22Rv1 (cell line): ENCODE results near the gene AXDND1.

ENCODE experiments used
- H3K27ac ChIP-seq: fragments of 450-650 bp; 2 replicates; pipeline ENCODE4 v1.5.1; 2017
- ZFX ChIP-seq: fragments of 450-650 bp; IDR thresholded peaks from 2 replicates; pipeline ENCODE4 v1.6.1; 2017; ENCODE audit warnings: antibody characterized with exemption, borderline replicate concordance
- TF ChIP-seq, protein P1 (sequence below): fragments of 450-650 bp; IDR thresholded peaks from 2 replicates; pipeline ENCODE4 v1.5.1; 2017; ENCODE audit warnings: mild to moderate bottlenecking

Gene AXDND1, protein sequence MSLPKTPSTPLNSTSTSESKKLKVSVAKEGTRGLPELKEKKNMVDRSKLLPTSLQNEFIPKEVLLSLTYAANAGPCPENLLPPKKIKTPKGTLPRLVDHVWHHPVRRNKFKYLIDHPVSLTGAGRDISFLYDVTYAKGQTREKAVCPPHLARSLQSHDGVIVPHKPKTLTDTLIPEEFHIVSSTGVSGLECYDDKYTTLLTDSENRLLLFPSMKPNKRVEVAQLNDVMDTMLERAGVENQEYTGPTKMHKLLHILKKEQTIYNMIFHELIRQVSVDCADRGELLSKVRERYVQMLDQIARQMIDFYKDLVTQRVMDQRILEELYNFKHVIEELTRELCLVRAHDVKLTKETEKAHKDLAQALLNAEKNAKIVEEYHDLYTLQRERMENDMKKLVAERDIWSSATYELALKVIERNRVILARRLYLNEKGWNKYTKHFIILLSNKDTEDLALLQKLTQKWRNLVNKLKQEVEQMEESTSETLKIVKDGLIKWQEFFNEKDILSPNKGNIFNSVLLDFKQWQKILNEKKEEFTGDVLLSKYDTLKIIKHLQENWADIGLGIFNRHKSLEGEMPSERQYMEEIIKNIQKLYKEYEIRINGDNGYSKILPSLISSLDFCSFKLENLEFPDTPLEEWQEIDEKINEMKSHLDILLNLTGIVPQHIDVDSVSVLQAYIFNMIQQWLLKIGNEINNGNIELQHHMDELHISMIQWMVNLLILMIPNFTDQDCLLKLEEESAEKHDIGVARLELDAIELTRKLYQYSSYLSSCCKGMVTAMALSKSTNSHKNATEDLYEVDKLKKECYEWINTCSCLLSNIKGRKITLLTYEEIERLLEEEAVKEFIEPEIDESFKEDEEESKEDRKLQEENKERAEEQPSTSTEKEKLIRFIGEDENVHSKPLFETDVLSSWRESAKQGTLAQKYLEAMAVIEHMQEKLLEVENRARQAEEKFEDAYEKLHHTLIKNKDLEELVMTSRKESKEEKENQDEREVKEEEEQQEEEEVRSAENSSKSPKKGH

DNA sequence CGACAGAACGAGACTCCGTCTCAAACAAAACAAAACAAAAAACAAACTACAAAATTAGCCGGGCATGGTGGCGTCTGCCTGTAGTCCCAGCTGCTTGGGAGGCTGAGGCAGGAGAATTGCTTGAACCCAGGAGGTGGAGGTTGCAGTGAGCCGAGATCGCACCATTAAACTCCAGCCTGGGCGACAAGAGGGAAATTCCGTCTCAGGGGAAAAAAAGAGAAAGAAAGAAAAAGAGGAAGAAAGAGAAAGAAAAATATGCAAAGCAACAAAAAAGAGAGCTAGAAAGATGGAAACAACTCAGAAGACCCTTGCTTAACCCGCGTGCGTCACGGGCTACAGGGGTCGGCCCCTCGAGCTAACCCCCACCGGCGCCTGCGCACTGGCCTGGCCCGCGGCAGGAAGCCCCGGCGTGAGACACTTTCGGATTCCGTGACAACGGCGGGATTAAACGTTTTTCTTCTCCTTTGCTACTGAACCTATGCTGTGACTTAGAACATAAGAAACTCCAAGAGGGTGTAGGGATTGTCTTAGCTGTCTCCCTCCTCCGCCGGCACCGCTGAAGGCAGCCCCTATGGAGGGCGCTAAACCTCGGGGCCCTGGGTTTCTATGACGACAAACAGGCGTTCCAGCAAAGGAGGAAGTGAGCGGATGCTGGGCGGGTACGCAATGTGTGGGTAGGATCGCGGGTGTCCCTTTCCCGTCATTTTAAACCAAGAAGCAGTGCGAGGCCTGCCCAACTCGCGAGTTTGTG lies at the start of gene AXDND1:
TSS of gene AXDND1 (plus strand) at position 630 of the 751 bp plus-strand sequence. CDS start 539 bp downstream, outside the sequence.
- TF ChIP-seq, protein P1, sequence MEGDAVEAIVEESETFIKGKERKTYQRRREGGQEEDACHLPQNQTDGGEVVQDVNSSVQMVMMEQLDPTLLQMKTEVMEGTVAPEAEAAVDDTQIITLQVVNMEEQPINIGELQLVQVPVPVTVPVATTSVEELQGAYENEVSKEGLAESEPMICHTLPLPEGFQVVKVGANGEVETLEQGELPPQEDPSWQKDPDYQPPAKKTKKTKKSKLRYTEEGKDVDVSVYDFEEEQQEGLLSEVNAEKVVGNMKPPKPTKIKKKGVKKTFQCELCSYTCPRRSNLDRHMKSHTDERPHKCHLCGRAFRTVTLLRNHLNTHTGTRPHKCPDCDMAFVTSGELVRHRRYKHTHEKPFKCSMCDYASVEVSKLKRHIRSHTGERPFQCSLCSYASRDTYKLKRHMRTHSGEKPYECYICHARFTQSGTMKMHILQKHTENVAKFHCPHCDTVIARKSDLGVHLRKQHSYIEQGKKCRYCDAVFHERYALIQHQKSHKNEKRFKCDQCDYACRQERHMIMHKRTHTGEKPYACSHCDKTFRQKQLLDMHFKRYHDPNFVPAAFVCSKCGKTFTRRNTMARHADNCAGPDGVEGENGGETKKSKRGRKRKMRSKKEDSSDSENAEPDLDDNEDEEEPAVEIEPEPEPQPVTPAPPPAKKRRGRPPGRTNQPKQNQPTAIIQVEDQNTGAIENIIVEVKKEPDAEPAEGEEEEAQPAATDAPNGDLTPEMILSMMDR, result no peak
- TF ChIP-seq ZFX, result no peak
- peak within 1 kb of the TSS; percentile 88 for H3K27ac ChIP-seq

- TF ChIP-seq, protein P1, result no peak
- no peak for TF ChIP-seq ZFX
- H3K27ac ChIP-seq, result no peak overlapping the region
Observed at GRCh38 chr1:179318491-179318890, 47.3 kb upstream of the AXDND1 start.

DNA sequence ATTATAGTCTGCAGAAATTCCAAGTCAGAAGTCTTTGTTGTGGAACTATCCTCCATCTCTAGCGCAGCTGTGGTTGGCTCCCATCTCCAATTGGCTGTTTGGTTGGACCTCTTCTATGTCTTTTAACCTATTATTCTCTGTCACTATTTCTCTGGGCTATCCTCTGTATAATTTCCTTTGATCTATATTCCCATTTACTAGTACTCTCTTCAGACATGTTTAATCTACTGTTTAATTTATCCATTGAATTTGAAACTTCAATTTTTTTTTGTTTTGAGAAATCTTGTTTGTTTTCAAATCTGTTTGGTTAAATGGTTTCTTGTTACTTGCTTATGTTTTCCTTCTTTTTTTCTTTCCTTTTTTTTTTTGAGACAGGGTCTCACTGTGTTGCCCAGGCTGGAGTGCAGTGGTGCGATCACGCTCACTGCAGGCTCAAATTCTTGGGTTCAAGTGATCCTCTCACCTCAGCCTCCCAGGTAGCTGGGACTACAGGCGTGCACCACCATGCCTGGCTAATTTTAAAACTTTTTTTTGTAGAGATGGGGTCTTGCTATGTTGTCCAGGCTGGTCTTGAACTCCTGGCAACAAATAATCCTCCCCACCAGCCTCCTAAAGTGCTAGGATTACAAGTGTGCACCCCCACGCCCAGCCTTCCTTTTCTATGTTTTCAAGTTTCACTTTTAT lies 44.1 kb upstream of the AXDND1 start:
- TF ChIP-seq, protein P1, result no peak
- no peak for TF ChIP-seq ZFX

DNA sequence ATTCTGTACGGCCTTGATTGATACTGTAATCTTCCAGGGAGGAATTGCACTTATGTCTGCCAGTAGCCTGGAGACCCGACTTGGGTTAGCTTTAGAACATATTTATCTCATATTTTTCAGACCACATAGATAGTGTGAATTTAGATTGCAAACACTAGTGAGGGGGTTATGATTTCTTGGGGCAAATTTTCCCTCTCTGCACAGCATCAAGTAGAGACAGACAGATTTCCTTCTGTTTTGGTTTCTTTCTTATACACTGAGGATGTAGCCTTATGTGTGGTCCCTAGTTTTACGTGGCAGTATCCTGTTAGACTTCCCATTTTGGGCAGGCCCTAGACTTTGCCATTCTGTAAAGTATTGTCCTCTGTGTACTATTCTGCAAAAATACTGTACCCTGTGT lies 43.2 kb upstream of the AXDND1 start:
- no peak overlapping the region for H3K27ac ChIP-seq
- TF ChIP-seq, protein P1, result no peak
- no peak for TF ChIP-seq ZFX

More for the DNA sequence above, 44.1 kb upstream of the AXDND1 start:
- H3K27ac ChIP-seq, result no peak overlapping the region

GRCh38 chr1:179323436-179323835 lies 42.3 kb upstream of the AXDND1 start:
- H3K27ac ChIP-seq, result no peak overlapping the region
- no peak for TF ChIP-seq ZFX
- TF ChIP-seq, protein P1, result no peak

- no peak overlapping the region for H3K27ac ChIP-seq
- no peak for TF ChIP-seq ZFX
- TF ChIP-seq, protein P1, result no peak
Observed at GRCh38 chr1:179325836-179326235, 39.9 kb upstream of the AXDND1 start.
